CD14-positive monocyte (primary cell): ENCODE data around the gene TBX2. TPM values are rescaled to one million over a fixed set of nuclear protein-coding genes. Genes with fewer than 3 reads are reported as not detected.

ENCODE experiments used
- DNase-seq, 3 donors: peaks; one replicate each; pipeline ENCODE4 v3.0.0-alpha.2; 2011 to 2022
- H2AFZ ChIP-seq: 2 replicates; pipeline ENCODE4 v1.6.0; 2012; ENCODE audit warnings: mild to moderate bottlenecking, low read depth, low read length, inconsistent platforms; ENCODE audit not compliant: insufficient read depth, poor library complexity, severe bottlenecking
- H3K27ac ChIP-seq, 2 donors: 1 replicate in 1 of 2; 2 replicates in 1 of 2; pipeline ENCODE4 v1.5.1; 2012 to 2013; ENCODE audit warnings: low read length in 2 of 2, control low read depth in 1 of 2, inconsistent platforms in 1 of 2, low read depth in 1 of 2, mild to moderate bottlenecking in 1 of 2
- H3K27me3 ChIP-seq, 2 donors: one replicate each; pipeline versions ENCODE4 v1.6.0 to v1.6.1; 2011 to 2013; ENCODE audit warnings: low read length in 2 of 2; ENCODE audit not compliant: control insufficient read depth in 2 of 2, insufficient read depth in 2 of 2
- H3K36me3 ChIP-seq, 2 donors: replicated peaks in 1 of 2; 1 replicate in 1 of 2; 2 replicates in 1 of 2; pipeline versions ENCODE4 v1.5.1 to v1.6.1; 2012 to 2013; ENCODE audit warnings: low read length in 2 of 2, control low read depth in 1 of 2, inconsistent platforms in 1 of 2, mild to moderate bottlenecking in 1 of 2; ENCODE audit not compliant: insufficient read depth in 2 of 2, control insufficient read depth in 1 of 2
- H3K4me1 ChIP-seq, 2 donors: 1 replicate in 1 of 2; 2 replicates in 1 of 2; pipeline versions ENCODE4 v1.5.1 to v1.6.1; 2012 to 2013; ENCODE audit warnings: low read length in 2 of 2, control low read depth in 1 of 2, inconsistent platforms in 1 of 2, mild to moderate bottlenecking in 1 of 2, moderate library complexity in 1 of 2; ENCODE audit not compliant: insufficient read depth in 2 of 2, control insufficient read depth in 1 of 2
- H3K4me2 ChIP-seq: replicated peaks from 2 replicates; pipeline ENCODE3; 2012; ENCODE audit warnings: low read length, moderate library complexity, mild to moderate bottlenecking; ENCODE audit not compliant: poor library complexity, severe bottlenecking; ENCODE audit errors: extremely low read depth
- H3K4me3 ChIP-seq, 3 experiments: fragments of 200-600 bp in 1 of 3; sonication (generic) in 1 of 3; replicated peaks in 1 of 3; 1 replicate in 2 of 3; 2 replicates in 1 of 3; pipeline ENCODE4 v1.5.1; 2011 to 2013; ENCODE audit warnings: low read length in 3 of 3, mild to moderate bottlenecking in 3 of 3, control low read depth in 2 of 3, low read depth in 2 of 3, inconsistent platforms in 1 of 3, moderate library complexity in 1 of 3
- H3K79me2 ChIP-seq: 2 replicates; pipeline ENCODE4 v1.6.0; 2012; ENCODE audit warnings: mild to moderate bottlenecking, control low read depth, inconsistent platforms, low read length, moderate library complexity; ENCODE audit not compliant: insufficient read depth
- H3K9ac ChIP-seq: 2 replicates; pipeline ENCODE4 v1.6.0; 2017; ENCODE audit warnings: low read length, mild to moderate bottlenecking; ENCODE audit not compliant: insufficient read depth, poor library complexity, severe bottlenecking
- H3K9me3 ChIP-seq, 2 donors: replicated peaks in 1 of 2; 1 replicate in 1 of 2; 2 replicates in 1 of 2; pipeline versions ENCODE4 v1.5.1 to v1.6.1; 2012 to 2013; ENCODE audit warnings: low read length in 2 of 2, control low read depth in 1 of 2; ENCODE audit not compliant: control insufficient read depth in 1 of 2, insufficient read depth in 1 of 2
- H4K20me1 ChIP-seq: 2 replicates; pipeline ENCODE4 v1.6.0; 2012; ENCODE audit warnings: mild to moderate bottlenecking, low read length, control low read depth, moderate library complexity; ENCODE audit not compliant: insufficient read depth
- H3K27ac Mint-ChIP-seq, 7 donors: one replicate each; pipeline ENCODE4 v1.8.0; 2020; ENCODE audit warnings: mild to moderate bottlenecking in 7 of 7, mixed read lengths in 7 of 7, moderate library complexity in 6 of 7, inconsistent platforms in 2 of 7
- H3K27me3 Mint-ChIP-seq, 3 donors: one replicate each; pipeline ENCODE4 v1.8.0; 2021 to 2022; ENCODE audit warnings: low read depth in 3 of 3, mild to moderate bottlenecking in 3 of 3, mixed read lengths in 3 of 3, moderate library complexity in 3 of 3, inconsistent platforms in 1 of 3
- H3K36me3 Mint-ChIP-seq, 2 donors: one replicate each; pipeline ENCODE4 v1.8.0; 2020; ENCODE audit warnings: mixed read lengths in 2 of 2, inconsistent platforms in 1 of 2, mild to moderate bottlenecking in 1 of 2
- H3K4me1 Mint-ChIP-seq: one replicate; pipeline ENCODE4 v1.8.0; 2020; ENCODE audit warnings: mild to moderate bottlenecking, mixed read lengths
- H3K4me3 Mint-ChIP-seq, 2 donors: one replicate each; pipeline ENCODE4 v1.8.0; 2020; ENCODE audit warnings: mild to moderate bottlenecking in 2 of 2, mixed read lengths in 2 of 2, moderate library complexity in 1 of 2
- H3K9me3 Mint-ChIP-seq, 7 donors: one replicate each; pipeline ENCODE4 v1.8.0; 2020 to 2022; ENCODE audit warnings: mixed read lengths in 7 of 7, mild to moderate bottlenecking in 6 of 7, moderate library complexity in 6 of 7, inconsistent platforms in 2 of 7
- WGBS: methylation state at CpG from one replicate; pipeline ENCODE4 v1.1.5; 2013; ENCODE audit warnings: missing lambda C conversion rate; ENCODE audit not compliant: insufficient coverage; 5-methylcytosine and 5-hydroxymethylcytosine counted together
- intact Hi-C, 2 donors: fragments of 100-400 bp; cut with micrococcal nuclease; formaldehyde crosslinking; loops; one replicate each; pipeline versions ENCODE4 v1.15.0 to v1.15.1; 2023
- polyA plus RNA-seq, 3 donors: library from polyadenylated mRNA; depleted of rRNA in 1 of 3; unstranded in 2 of 3; stranded (reverse) in 1 of 3; fragments of 300-500 nt in 2 of 3; fragments of >200 nt in 1 of 3; fragmentation: Illumina TruSeq in 2 of 3; gene quantifications; 1 replicate in 2 of 3; 2 replicates in 1 of 3; pipeline ENCODE4 v1.2.3, GENCODE V29; 2012 to 2021
- TF ChIP-seq, protein P1 (sequence below): fragments of 200-600 bp; IDR thresholded peaks from one replicate; pipeline ENCODE4 v1.8.0; 2022; ENCODE audit warnings: antibody characterized with exemption, mild to moderate bottlenecking

The TBX2 gene
- polyA plus RNA-seq, 3 donors, result 0.03 TPM; not detected in 2

DNA sequence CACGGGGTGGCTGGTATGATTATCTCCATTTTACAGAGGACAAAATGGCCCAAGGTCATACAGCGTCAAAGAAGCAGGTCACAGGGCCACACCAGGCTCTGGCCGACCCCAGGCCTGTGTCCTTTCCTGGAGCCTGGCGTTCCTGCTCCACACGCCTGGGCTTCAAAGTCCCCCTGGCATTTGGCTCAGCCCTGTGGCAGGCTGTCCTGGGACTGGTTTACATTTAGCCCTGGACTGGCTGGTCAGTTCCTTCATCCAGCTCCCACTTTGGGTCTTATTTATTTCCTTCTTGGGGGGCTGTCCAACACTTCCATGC lies 15.3 kb downstream of the TBX2 start:
- 86% methylated on average over 5 of the region's 5 CpGs for WGBS
- H3K4me1 ChIP-seq, result peaks cover 35 to 43% of the 10 kb centered on the region in 2 donors
- H3K9ac ChIP-seq, result no peak overlapping the region
- peak overlapping the region in 1 of 2 donors; percentile 48 for H3K4me3 Mint-ChIP-seq
- peaks cover 0 to 26% (median 12%) of the 10 kb centered on the region in 7 donors for H3K9me3 Mint-ChIP-seq
- peaks cover 0 to 7% of the 10 kb centered on the region in 2 donors for H3K36me3 Mint-ChIP-seq
- no peaks in the 10 kb centered on the region for H3K79me2 ChIP-seq
- TF ChIP-seq, protein P1, sequence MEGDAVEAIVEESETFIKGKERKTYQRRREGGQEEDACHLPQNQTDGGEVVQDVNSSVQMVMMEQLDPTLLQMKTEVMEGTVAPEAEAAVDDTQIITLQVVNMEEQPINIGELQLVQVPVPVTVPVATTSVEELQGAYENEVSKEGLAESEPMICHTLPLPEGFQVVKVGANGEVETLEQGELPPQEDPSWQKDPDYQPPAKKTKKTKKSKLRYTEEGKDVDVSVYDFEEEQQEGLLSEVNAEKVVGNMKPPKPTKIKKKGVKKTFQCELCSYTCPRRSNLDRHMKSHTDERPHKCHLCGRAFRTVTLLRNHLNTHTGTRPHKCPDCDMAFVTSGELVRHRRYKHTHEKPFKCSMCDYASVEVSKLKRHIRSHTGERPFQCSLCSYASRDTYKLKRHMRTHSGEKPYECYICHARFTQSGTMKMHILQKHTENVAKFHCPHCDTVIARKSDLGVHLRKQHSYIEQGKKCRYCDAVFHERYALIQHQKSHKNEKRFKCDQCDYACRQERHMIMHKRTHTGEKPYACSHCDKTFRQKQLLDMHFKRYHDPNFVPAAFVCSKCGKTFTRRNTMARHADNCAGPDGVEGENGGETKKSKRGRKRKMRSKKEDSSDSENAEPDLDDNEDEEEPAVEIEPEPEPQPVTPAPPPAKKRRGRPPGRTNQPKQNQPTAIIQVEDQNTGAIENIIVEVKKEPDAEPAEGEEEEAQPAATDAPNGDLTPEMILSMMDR, result no peak
- H3K4me3 ChIP-seq, result no peak overlapping the region
- no peak overlapping the region for H3K27ac Mint-ChIP-seq
- peaks cover 5% of the 10 kb centered on the region for H4K20me1 ChIP-seq
- H3K4me1 Mint-ChIP-seq, result peaks cover 16% of the 10 kb centered on the region
- no peak overlapping the region for H3K27ac ChIP-seq
- H3K9me3 ChIP-seq, result peaks cover 8 to 9% of the 10 kb centered on the region in 2 donors
- no peaks in the 10 kb centered on the region for H3K36me3 ChIP-seq
- no peak overlapping the region for H3K4me2 ChIP-seq
- intact Hi-C loops, result loop anchor here (5.0 to 10.0 kb wide), 2 partner anchors 140 to 422 kb away; no protein-coding TSS in a partner anchor
- no peak overlapping the region for H2AFZ ChIP-seq
- no peak for DNase-seq
- H3K27me3 ChIP-seq, result peaks cover 31 to 68% of the 10 kb centered on the region in 2 donors
- H3K27me3 Mint-ChIP-seq, result peaks cover 31 to 91% (median 53%) of the 10 kb centered on the region in 3 donors

DNA sequence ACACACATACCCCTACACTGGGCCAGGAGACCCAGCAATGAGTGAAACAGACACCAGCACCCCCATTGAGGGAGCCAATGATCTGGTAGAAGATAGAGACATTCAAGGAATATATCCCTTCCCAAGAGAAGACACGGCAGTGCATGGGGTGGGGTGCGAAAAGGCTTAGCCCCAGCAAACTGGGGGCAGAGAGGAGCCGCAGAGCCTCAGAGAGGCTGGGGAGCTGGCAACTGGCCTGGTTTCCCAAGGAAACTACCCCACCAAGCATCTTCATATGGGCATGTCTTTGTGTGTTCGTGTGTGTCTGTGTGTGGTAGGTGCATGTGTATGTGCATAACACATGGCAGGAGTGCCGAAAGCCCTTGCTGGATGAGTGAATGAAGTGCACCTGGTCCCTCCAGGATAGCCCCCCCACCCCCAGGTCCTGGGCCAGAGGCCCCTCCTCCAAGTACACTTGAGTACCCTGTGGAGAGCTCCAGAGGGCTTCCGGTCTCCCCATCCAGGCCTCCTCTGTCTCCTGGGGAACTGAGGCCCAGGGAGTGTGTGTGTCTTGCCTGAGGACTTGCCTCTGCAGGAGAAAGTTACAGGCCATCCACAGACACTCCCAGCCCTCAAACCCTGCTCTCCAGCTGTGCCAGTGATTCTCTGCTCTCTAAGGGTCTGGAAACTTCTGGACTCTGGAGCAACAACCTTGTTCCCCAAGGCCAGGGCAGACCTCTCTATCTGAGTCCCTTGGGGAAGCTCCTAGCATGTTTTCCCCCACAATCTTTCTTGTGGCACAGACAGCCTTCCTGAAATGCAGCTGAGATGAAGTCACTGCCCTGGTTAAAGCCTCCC lies 15.9 kb downstream of the TBX2 start:
- Mint-ChIP-seq H3K27ac (no peak overlapping the region), H3K9me3 (peaks cover 0 to 19% (median 6%) of the 10 kb centered on the region in 7 donors), H3K27me3 (peaks cover 29 to 88% (median 48%) of the 10 kb centered on the region in 3 donors), H3K4me1 (peaks cover 9% of the 10 kb centered on the region), H3K36me3 (peaks cover 0 to 3% of the 10 kb centered on the region in 2 donors), H3K4me3 (peak overlapping the region in 1 of 2 donors; percentile 59)
- Histone ChIP-seq H3K4me1 (peaks cover 28 to 36% of the 10 kb centered on the region in 2 donors), H3K9ac (no peak overlapping the region), H2AFZ (no peak overlapping the region), H3K27ac (no peak overlapping the region), H3K27me3 (peaks cover 24 to 65% of the 10 kb centered on the region in 2 donors), H4K20me1 (no peaks in the 10 kb centered on the region), H3K36me3 (no peaks in the 10 kb centered on the region), H3K79me2 (no peaks in the 10 kb centered on the region), H3K9me3 (peaks cover under 1 to 9% of the 10 kb centered on the region in 2 donors), H3K4me3 (no peak overlapping the region), H3K4me2 (no peak overlapping the region)
- TF ChIP-seq, protein P1, result no peak
- WGBS, result no CpG with 5 or more reads among the region's 6 CpGs
- intact Hi-C loops, result loop anchor here (10.0 kb wide), 1 partner anchor 139 kb away; no protein-coding TSS in a partner anchor
- no peak for DNase-seq
